GM06990 (cell line): ENCODE data around the gene MAP1LC3A.
A peak's percentile ranks its signal among the peaks of the same experiment; 100 is the strongest.

Source experiments
- DNase-seq: peaks from one replicate; pipeline ENCODE4 v3.0.0-alpha.2; 2011; ENCODE audit not compliant: insufficient read length; ENCODE audit errors: extremely low read depth
- H3K27me3 ChIP-seq: replicated peaks from 2 replicates; pipeline ENCODE4 v1.6.0; 2011; ENCODE audit warnings: low read length; ENCODE audit not compliant: control insufficient read depth, insufficient read depth
- H3K36me3 ChIP-seq: 2 replicates; pipeline ENCODE4 v1.5.1; 2011; ENCODE audit warnings: low read length; ENCODE audit not compliant: control insufficient read depth, insufficient read depth
- H3K4me3 ChIP-seq: replicated peaks from 2 replicates; pipeline ENCODE4 v1.5.1; 2011; ENCODE audit warnings: low read depth, mild to moderate bottlenecking, control low read depth, low read length
- TF ChIP-seq, protein P1 (sequence below): IDR thresholded peaks from 2 replicates; pipeline ENCODE4 v1.5.1; 2011; ENCODE audit warnings: low read length, control low read depth, mild to moderate bottlenecking, inconsistent platforms; ENCODE audit not compliant: insufficient read depth, poor library complexity, severe bottlenecking

MAP1LC3A gene

DNA sequence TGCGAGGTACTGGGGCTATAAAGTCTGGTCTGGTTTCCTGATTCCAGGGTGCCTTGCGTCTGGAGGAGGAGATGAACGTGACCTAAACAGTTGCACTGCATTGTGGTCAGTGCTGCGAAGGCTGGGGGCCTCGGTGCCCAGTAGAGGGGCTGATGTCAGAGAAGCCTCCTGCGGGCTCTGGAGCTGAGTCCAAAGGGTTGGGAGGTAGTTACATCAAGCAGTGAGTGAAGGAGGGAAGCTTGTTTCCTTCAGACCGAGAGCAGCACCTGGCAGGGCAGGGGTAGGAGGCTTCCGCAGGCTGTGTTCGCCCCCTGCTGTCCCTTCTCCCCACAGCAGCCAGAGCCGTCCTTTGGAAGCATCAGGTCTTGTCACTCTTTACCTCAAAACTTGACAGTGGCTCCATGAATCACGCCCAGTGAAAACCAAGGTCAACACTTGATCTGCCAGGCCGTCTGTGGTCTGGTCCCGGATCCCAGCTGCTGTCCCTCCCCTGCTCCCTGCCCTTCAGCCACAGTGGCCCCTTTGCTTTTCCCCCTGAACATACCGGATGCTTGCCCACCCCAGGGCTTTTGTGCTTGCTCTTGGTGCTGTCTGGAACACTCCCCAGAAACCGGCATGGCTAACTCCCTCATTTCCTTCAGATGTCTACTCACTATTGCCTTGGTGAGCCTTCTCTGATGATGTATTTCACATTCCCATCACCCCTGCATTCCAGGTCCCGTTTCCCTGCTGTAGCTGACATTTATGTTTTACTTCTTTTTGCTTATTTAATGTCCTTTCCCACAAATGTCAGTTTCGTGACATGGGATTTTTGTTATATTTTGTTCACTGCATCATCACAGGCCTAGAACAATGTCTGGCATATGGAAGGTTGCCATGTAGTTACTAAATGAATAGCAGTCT lies 35.3 kb upstream of the MAP1LC3A start:
- peaks cover 13% of the 10 kb centered on the region for H3K36me3 ChIP-seq
- peak; percentile 60 for DNase-seq
- H3K4me3 ChIP-seq = no peak overlapping the region
- no peaks in the 10 kb centered on the region for H3K27me3 ChIP-seq
- TF ChIP-seq, protein P1, sequence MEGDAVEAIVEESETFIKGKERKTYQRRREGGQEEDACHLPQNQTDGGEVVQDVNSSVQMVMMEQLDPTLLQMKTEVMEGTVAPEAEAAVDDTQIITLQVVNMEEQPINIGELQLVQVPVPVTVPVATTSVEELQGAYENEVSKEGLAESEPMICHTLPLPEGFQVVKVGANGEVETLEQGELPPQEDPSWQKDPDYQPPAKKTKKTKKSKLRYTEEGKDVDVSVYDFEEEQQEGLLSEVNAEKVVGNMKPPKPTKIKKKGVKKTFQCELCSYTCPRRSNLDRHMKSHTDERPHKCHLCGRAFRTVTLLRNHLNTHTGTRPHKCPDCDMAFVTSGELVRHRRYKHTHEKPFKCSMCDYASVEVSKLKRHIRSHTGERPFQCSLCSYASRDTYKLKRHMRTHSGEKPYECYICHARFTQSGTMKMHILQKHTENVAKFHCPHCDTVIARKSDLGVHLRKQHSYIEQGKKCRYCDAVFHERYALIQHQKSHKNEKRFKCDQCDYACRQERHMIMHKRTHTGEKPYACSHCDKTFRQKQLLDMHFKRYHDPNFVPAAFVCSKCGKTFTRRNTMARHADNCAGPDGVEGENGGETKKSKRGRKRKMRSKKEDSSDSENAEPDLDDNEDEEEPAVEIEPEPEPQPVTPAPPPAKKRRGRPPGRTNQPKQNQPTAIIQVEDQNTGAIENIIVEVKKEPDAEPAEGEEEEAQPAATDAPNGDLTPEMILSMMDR = peak; percentile 70

DNA sequence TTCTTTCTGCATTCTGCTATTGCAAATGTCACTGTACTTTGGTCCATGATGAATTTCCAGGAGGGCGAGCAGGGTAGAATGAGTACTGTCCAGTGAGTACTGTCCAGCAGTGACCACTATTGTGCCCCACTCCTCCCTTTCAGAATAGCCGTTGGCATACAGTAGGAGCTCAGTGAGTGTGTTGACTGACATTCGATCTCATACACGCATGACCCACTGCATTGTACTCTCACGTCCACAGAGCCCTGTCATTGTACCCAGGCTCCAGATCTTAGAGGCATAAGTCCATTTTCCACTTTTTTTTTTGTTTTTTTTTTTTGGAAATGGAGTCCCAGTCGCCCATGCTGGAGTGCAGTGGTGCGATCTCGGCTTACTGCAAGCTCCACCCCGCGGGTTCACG lies 34.1 kb upstream of the MAP1LC3A start:
- H3K27me3 ChIP-seq = no peaks in the 10 kb centered on the region
- H3K36me3 ChIP-seq = peaks cover 18% of the 10 kb centered on the region
- TF ChIP-seq, protein P1 = no peak
- DNase-seq = no peak
- H3K4me3 ChIP-seq = no peak overlapping the region

DNA sequence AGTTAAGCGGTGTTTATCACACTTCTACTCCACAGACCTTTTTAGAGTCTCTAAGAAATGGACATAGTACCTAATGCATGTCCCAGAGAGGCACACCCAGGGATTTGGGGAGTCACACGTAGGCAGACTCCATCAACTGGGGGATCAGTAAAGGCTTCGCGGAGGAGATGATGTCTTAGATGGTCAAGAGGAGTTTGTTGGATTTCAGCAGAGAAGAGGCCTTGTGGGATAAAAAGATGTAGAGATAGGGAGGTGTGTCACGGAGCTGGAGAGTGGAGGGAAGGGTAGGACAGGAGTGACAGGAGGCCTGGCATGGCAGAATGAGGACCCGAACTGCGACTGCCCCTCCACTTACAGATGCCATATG lies 33.2 kb upstream of the MAP1LC3A start:
- Histone ChIP-seq H3K27me3 (no peaks in the 10 kb centered on the region), H3K4me3 (no peak overlapping the region), H3K36me3 (peaks cover 25% of the 10 kb centered on the region)
- TF ChIP-seq, protein P1 = no peak
- DNase-seq = no peak

GRCh38 chr20:34525709-34526416 lies 32.7 kb upstream of the MAP1LC3A start:
- no peaks in the 10 kb centered on the region for H3K27me3 ChIP-seq
- H3K4me3 ChIP-seq = no peak overlapping the region
- peaks cover 25% of the 10 kb centered on the region for H3K36me3 ChIP-seq
- DNase-seq = no peak
- TF ChIP-seq, protein P1 = no peak

DNA sequence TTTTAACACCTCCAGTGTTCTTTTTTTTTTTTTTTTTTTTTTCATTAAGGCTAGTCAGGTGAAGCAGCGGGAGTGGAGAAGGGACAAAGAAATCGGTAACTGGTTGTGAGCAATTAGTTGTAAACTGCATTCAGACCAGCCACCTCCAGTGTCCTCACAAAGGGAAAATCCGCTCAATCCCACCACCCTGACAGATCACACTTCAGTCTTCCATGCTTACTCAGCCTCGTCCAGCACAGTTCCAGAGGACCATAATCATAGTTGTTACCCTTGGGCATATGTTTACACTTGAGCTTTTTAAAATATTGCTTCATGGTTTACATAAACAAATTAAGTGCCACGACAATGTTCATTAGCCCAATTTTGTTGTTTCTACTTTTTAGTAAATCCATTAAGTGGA lies 32.1 kb upstream of the MAP1LC3A start:
- Histone ChIP-seq H3K4me3 (no peak overlapping the region), H3K27me3 (no peaks in the 10 kb centered on the region), H3K36me3 (peaks cover 25% of the 10 kb centered on the region)
- TF ChIP-seq, protein P1 = no peak
- no peak for DNase-seq
